Ramos (cell line): Measurements from ENCODE around the gene ITGB7.

ENCODE experiments used
- in situ Hi-C: fragments of 300-500 bp; cut with MboI; formaldehyde crosslinking; loops from one replicate; pipeline ENCODE4 v1.14.3; 2022; ENCODE audit warnings: low sequenced_read_pairs; ENCODE audit not compliant: unreplicated experiment

The ITGB7 gene

GRCh38 chr12:53231921-53232645 is 25.0 kb upstream of the ITGB7 start, which contains the start of gene RARG:
RARG (minus strand) TSS chr12:53232209; CDS start chr12:53227545, 4,664 bp downstream.
- in situ Hi-C loops = no loop called here

GRCh38 chr12:53231671-53231920 is 24.5 kb upstream of the ITGB7 start:
- in situ Hi-C loops = no loop called here

GRCh38 chr12:53230108-53230845 is 23.2 kb upstream of the ITGB7 start:
- in situ Hi-C loops = no loop called here

- in situ Hi-C loops = no loop called here
These were observed 22.4 kb upstream of the ITGB7 start for GRCh38 chr12:53229454-53229853.

GRCh38 chr12:53227836-53228235 is 20.8 kb upstream of the ITGB7 start:
- in situ Hi-C loops = no loop called here

GRCh38 chr12:53227341-53227740 is 20.3 kb upstream of the ITGB7 start:
- in situ Hi-C loops = no loop called here

- in situ Hi-C loops = no loop called here
These were observed 19.8 kb upstream of the ITGB7 start for GRCh38 chr12:53226815-53227214.

GRCh38 chr12:53225635-53226424 is 18.8 kb upstream of the ITGB7 start:
- in situ Hi-C loops = no loop called here

GRCh38 chr12:53224897-53225634 is 18.0 kb upstream of the ITGB7 start:
- in situ Hi-C loops = no loop called here

GRCh38 chr12:53224061-53224896 is 17.2 kb upstream of the ITGB7 start:
- in situ Hi-C loops = no loop called here

GRCh38 chr12:53223389-53224060 is 16.5 kb upstream of the ITGB7 start:
- in situ Hi-C loops = no loop called here

GRCh38 chr12:53222806-53223261 is 15.8 kb upstream of the ITGB7 start:
- in situ Hi-C loops = no loop called here

GRCh38 chr12:53222170-53222721 is 15.2 kb upstream of the ITGB7 start:
- in situ Hi-C loops = no loop called here

- in situ Hi-C loops = no loop called here
These were observed 14.4 kb upstream of the ITGB7 start for GRCh38 chr12:53221203-53222080.

- in situ Hi-C loops = no loop called here
These were observed 13.7 kb upstream of the ITGB7 start for GRCh38 chr12:53220694-53221202.

GRCh38 chr12:53219956-53220693 is 13.1 kb upstream of the ITGB7 start:
- in situ Hi-C loops = loop anchor here (10.0 kb wide), 1 partner anchor 45 kb away; the partner anchor contains the start of gene ESPL1
